Endothelial cell of umbilical vein (primary cell): ENCODE measurements around the gene NRXN3.

Experiments used
- EZH2 ChIP-seq: IDR thresholded peaks from 2 replicates; pipeline ENCODE4 v1.6.1; 2012; ENCODE audit warnings: borderline replicate concordance, low read depth, mild to moderate bottlenecking, moderate library complexity, low read length, inconsistent platforms; ENCODE audit not compliant: severe bottlenecking
- FOS ChIP-seq: IDR thresholded peaks from 2 replicates; pipeline ENCODE4 v1.6.1; 2011; ENCODE audit warnings: mild to moderate bottlenecking, low read length, moderate library complexity, borderline replicate concordance; ENCODE audit not compliant: insufficient read depth
- JUN ChIP-seq: IDR thresholded peaks from 2 replicates; pipeline ENCODE4 v1.6.1; 2011; ENCODE audit warnings: borderline replicate concordance, low read depth; ENCODE audit not compliant: insufficient read length, insufficient read depth
- POLR2A ChIP-seq: IDR thresholded peaks from 2 replicates; pipeline ENCODE4 v1.6.1; 2012; ENCODE audit warnings: low read depth, mild to moderate bottlenecking, control low read depth, low read length
- POLR2AphosphoS5 ChIP-seq: IDR thresholded peaks from 2 replicates; pipeline ENCODE4 v1.6.1; 2012; ENCODE audit warnings: low read depth, mild to moderate bottlenecking, control low read depth, low read length, moderate library complexity; ENCODE audit not compliant: insufficient read depth
- TF ChIP-seq, protein P1 (sequence below), 2 donors: IDR thresholded peaks; 1 replicate in 1 of 2; 2 replicates in 1 of 2; pipeline ENCODE4 v1.5.1; 2011; ENCODE audit warnings: low read length in 2 of 2, mild to moderate bottlenecking in 2 of 2, moderate library complexity in 2 of 2, control low read depth in 1 of 2, inconsistent platforms in 1 of 2, low read depth in 1 of 2; ENCODE audit not compliant: insufficient read depth in 1 of 2; ENCODE audit errors: extremely low read depth in 1 of 2
- TF ChIP-seq, protein P2 (sequence below): IDR thresholded peaks from 2 replicates; pipeline ENCODE4 v1.6.1; 2011; ENCODE audit not compliant: insufficient read depth, insufficient read length

DNA sequence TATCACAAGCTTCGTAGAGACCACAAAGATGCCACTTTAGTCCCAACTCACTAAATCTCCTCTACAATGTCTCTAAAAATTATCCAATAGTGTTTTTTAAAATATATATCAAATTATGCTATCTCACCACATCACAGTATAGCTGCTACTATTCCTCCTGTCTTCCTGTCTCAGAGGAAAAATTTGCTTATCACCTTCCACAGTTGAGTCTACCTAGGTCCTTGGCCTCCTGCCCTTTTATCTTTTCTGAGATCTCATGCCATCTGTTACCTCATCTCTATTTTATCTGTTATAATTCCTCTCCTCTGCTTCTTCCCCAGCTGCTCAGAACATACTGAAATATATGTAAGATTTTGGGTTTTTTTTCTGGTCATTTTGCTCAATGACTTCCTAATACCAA is 1473.0 kb downstream of the NRXN3 start:
- TF ChIP-seq POLR2A (no peak), EZH2 (no peak), POLR2AphosphoS5 (no peak), JUN (no peak), FOS (no peak)
- TF ChIP-seq, protein P1, sequence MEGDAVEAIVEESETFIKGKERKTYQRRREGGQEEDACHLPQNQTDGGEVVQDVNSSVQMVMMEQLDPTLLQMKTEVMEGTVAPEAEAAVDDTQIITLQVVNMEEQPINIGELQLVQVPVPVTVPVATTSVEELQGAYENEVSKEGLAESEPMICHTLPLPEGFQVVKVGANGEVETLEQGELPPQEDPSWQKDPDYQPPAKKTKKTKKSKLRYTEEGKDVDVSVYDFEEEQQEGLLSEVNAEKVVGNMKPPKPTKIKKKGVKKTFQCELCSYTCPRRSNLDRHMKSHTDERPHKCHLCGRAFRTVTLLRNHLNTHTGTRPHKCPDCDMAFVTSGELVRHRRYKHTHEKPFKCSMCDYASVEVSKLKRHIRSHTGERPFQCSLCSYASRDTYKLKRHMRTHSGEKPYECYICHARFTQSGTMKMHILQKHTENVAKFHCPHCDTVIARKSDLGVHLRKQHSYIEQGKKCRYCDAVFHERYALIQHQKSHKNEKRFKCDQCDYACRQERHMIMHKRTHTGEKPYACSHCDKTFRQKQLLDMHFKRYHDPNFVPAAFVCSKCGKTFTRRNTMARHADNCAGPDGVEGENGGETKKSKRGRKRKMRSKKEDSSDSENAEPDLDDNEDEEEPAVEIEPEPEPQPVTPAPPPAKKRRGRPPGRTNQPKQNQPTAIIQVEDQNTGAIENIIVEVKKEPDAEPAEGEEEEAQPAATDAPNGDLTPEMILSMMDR (IDR thresholded peaks at IDR 0.05; ENCODE audit: extremely low read depth in 1 of 2, insufficient read depth in 1 of 2, low read depth in 1 of 2, low read length in 2 of 2), result no peak
- TF ChIP-seq, protein P2, sequence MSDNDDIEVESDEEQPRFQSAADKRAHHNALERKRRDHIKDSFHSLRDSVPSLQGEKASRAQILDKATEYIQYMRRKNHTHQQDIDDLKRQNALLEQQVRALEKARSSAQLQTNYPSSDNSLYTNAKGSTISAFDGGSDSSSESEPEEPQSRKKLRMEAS, result no peak
